ENCODE results near the gene MPIG6B. TPM values are rescaled to one million over a fixed set of nuclear protein-coding genes. Genes with fewer than 3 reads are reported as not detected.
A peak's percentile ranks its signal among the peaks of the same experiment; 100 is the strongest.

The MPIG6B gene
- total and polyA plus RNA-seq, 12 donors: 0.11 to 0.97 (median 0.27) TPM; not detected in 3

- DNase-seq (no peak), ATAC-seq (no peak)
- TF ChIP-seq CTCF (IDR thresholded peaks at IDR 0.05): no peak
- H3K27me3 ChIP-seq: no peaks in the 10 kb centered on the region
- peak overlapping the region in 8 of 10 donors; percentile 66 to 95 (median 78) for H3K4me3 ChIP-seq
- peaks cover 0 to 75% (median 46%) of the 10 kb centered on the region in 9 donors for H3K36me3 ChIP-seq
- H3K9me3 ChIP-seq: no peaks in the 10 kb centered on the region
- WGBS, 2 donors: 89 to 95% methylated on average over 11 of the region's 11 CpGs
- intact Hi-C loops (cut with DNase I): loop anchor here in 2 of 10 donors (10.0 kb wide), 2 partner anchors 64 to 104 kb away; partner anchors contain the start of gene VARS1 (in 1 of the 2)
- H3K4me1 ChIP-seq: peaks cover 12 to 83% (median 59%) of the 10 kb centered on the region in 9 donors
- peak overlapping the region; percentile 93 to 97 (median 94) for H3K27ac ChIP-seq
These were observed 7.5 kb downstream of the MPIG6B start for GRCh38 chr6:31730631-31731086.

- no peak overlapping the region for H3K4me3 ChIP-seq
- no peak for ATAC-seq
- no peak for DNase-seq
- H3K27me3 ChIP-seq: no peaks in the 10 kb centered on the region
- no peak for TF ChIP-seq CTCF (IDR thresholded peaks at IDR 0.05)
- peaks cover 0 to 61% (median 35%) of the 10 kb centered on the region in 9 donors for H3K36me3 ChIP-seq
- H3K4me1 ChIP-seq: peaks cover 16 to 75% (median 66%) of the 10 kb centered on the region in 9 donors
- H3K27ac ChIP-seq: peak overlapping the region in 6 of 10 donors; percentile 15 to 97 (median 28)
- 54% methylated on average over 3 of the region's 3 CpGs for WGBS, 2 donors
- intact Hi-C loops (cut with DNase I): loop anchor here in 2 of 10 donors (10.0 kb wide), 2 partner anchors 63 to 103 kb away; partner anchors contain the start of gene VARS1 (in 1 of the 2)
- H3K9me3 ChIP-seq: no peaks in the 10 kb centered on the region
These were observed 8.9 kb downstream of the MPIG6B start for GRCh38 chr6:31732029-31732428.

GRCh38 chr6:31733734-31734133 is 10.6 kb downstream of the MPIG6B start:
- no peak for TF ChIP-seq CTCF (IDR thresholded peaks at IDR 0.05)
- Histone ChIP-seq H3K36me3 (peaks cover 0 to 46% (median 29%) of the 10 kb centered on the region in 9 donors), H3K4me1 (peaks cover 9 to 75% (median 68%) of the 10 kb centered on the region in 9 donors), H3K9me3 (no peaks in the 10 kb centered on the region), H3K27ac (peak overlapping the region in 7 of 10 donors; percentile 87 to 98 (median 96)), H3K27me3 (no peaks in the 10 kb centered on the region), H3K4me3 (peak overlapping the region in 4 of 10 donors; percentile 67 to 94 (median 83))
- intact Hi-C loops (cut with DNase I): loop anchor here in 2 of 10 donors (10.0 kb wide), 2 partner anchors 61 to 101 kb away; partner anchors contain the start of gene VARS1 (in 1 of the 2)
- DNase-seq (no peak), ATAC-seq (no peak)
- WGBS, 2 donors: 79% methylated on average over 4 of the region's 4 CpGs

GRCh38 chr6:31734247-31734820 is 11.2 kb downstream of the MPIG6B start:
- H3K4me1 ChIP-seq: peaks cover 7 to 77% (median 67%) of the 10 kb centered on the region in 9 donors
- peak overlapping the region; percentile 47 to 94 (median 67) for H3K4me3 ChIP-seq
- no peak for ATAC-seq
- H3K9me3 ChIP-seq: no peaks in the 10 kb centered on the region
- no peaks in the 10 kb centered on the region for H3K27me3 ChIP-seq
- peak overlapping the region; percentile 48 to 98 (median 94) for H3K27ac ChIP-seq
- 8 to 30% methylated on average over 2 of the region's 2 CpGs for WGBS, 2 donors
- DNase-seq: no peak
- TF ChIP-seq CTCF (IDR thresholded peaks at IDR 0.05): no peak
- H3K36me3 ChIP-seq: peaks cover 0 to 46% (median 29%) of the 10 kb centered on the region in 9 donors
- intact Hi-C loops (cut with DNase I): loop anchor here in 2 of 10 donors (10.0 kb wide), 2 partner anchors 60 to 100 kb away; partner anchors contain the start of gene VARS1 (in 1 of the 2)

Measured in heart right ventricle (tissue), 16 donors.